ENCODE measurements around the gene RNU1-3.
"Not testable (repeated sequence)": the region's sequence is repeated elsewhere in the genome, so short reads cannot be mapped to it uniquely, and the experiment has no call there.

Gene RNU1-3

DNA sequence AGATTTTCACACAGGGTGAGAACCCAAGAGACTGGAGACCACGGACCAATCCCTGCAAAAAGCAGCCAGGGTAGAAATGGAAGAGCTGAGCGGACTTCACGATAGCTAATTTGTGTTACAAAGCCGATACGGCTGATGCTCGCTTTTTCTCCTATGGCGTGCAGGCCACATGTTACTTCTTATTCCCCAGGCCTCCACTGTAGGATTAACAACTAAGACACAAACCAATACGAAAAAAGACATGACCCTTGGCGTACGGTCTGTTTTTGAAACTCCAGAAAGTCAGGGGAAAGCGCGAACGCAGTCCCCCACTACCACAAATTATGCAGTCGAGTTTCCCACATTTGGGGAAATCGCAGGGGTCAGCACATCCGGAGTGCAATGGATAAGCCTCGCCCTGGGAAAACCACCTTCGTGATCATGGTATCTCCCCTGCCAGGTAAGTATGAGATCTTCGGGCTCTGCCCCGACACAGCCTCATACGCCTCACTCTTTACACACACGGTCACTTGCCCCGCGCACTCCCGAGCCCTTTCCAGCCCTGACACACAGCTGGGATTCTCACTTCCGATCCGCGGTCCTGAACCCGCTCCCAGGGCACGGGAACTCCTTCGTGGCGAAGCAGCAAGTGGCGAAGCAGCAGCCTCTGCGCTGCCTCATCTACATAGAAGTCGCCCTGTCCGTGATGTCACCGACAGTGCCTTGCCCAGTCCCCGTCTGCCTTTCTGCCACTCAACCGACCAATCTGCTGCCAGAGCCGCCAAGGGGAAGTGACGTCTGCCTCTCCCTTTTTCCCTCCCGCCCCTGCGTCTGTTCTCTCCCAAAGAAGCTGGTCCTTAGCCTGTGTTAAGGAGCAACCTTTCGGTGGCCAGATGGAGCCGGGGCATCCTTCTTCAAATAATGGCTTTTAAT lies at the start of gene RNU1-3:
Gene RNU1-3 (minus strand): TSS at position 447 of the 912 bp plus-strand sequence.
- in situ Hi-C loops (cut with MboI; ENCODE audit: low sequenced_read_pairs) = not testable (repeated sequence)

DNA sequence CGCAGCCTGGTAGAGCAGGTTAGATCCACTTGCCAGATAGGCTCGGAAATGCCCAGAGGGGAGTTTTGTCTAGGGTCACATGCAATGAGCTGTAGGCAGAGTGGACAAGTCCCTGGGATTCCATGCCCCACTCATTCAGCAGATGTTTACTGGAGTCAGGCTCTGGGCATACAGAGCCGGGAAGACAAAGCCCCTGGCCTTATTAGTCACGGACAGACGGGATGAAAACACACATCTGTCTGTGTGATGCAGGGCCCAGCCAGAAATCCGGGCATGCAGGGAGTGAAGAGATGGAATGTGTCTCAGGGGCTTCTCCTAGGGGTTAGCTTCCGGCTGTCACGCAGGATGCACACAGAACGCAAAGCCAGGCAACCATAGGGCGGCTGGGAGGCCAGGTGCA lies 46.7 kb upstream of the RNU1-3 start:
- in situ Hi-C loops (cut with MboI; ENCODE audit: low sequenced_read_pairs) = not testable (repeated sequence)

DNA sequence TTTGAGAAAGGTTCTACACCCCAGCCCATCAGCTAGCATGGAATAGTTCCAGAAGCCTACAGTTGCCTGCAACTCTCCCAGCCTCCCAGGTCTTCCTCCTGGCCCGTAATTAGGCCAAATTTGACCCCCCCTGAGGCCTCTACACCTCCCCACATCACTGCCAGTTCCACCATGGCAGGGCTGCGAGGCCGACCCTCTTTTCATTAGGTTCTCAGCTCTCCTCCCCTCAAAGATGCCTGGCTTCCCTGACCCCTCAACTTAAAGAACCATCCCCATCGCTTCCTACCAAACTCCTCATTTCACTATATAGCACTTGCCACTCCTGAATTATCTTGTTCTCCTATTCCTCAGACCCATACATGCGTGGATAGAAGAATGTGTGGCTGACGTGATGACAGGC lies 46.2 kb upstream of the RNU1-3 start:
- in situ Hi-C loops (cut with MboI; ENCODE audit: low sequenced_read_pairs) = not testable (repeated sequence)

DNA sequence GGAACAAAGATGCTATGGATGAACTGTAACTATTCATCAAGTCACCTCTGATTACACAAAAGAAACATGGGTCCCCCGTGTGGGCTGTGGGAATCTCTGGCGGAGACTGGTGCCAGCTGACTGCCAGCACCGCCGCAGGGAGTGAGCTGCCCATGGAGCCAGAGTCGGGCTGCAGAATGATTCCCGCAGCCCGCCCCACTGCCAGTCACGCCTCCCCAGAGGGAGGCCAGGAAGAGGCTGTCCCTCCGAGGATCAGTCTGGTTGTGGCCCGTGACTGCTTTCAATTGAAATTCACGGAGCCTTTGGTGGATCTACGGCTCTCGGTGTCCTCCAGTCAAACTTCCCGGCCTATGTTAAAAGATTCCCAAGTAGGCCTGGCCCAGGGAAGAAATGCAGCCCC lies 45.8 kb upstream of the RNU1-3 start:
- in situ Hi-C loops (cut with MboI; ENCODE audit: low sequenced_read_pairs) = not testable (repeated sequence)

DNA sequence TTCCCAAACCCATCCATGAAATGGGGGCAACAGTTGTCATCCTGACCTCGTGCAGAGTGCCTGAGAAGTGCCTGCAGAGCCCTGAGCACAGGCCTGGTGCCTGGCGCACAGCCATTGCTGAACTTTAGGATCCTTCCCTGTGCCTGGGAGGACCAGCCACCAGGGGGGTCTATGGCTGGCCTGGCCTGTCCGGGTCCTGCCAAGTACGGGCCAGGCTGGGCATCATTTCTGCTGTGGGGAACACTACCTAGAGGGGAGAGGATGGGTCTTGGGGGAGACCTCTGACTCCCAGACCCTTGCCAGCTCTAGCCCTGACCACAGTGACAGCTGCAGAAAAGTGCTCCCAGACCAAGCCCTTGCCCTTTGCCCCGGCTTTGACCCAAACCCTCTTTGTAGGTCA lies 45.4 kb upstream of the RNU1-3 start:
- in situ Hi-C loops (cut with MboI; ENCODE audit: low sequenced_read_pairs) = not testable (repeated sequence)

DNA sequence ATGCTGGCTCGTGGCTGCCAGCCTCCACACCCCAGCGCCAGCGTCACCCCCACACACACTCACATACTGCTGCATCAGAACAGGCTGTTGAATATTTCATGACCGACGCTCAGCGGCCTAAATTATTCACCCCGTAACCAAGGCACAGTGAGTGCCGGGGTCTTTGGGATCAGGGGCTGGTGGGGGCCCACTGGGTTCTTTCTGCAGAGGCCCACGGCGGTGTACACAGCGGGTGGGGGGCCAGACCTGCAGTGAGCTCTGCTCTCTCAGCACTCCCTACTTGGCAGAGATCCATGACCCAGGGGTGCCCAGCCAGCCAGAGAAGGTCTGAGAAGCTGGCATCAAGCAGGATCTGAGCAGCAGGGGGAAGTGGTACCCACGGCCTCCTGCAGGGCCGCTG lies 43.9 kb upstream of the RNU1-3 start:
- in situ Hi-C loops (cut with MboI; ENCODE audit: low sequenced_read_pairs) = not testable (repeated sequence)

DNA sequence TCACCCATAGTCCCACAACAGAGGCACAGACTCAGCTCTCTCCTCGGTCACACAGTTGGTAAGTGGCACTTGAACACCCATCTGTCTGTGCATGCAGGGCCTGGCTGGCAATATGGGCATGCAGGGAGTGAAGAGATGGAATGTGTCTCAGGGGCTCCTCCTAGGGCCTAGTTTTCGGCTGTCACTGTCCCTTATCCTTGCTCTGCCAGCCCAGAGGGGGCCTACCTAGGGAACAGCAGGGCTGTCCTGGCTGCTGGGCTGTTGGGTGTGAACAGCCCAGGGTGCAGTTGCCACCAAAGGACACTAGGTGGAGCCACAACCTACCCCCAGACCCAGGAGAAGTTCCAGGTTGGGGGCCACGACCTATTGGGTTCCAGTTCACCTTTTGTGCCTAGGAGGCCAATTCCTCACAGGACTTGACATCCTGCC lies 42.9 kb upstream of the RNU1-3 start:
- in situ Hi-C loops (cut with MboI; ENCODE audit: low sequenced_read_pairs) = not testable (repeated sequence)

DNA sequence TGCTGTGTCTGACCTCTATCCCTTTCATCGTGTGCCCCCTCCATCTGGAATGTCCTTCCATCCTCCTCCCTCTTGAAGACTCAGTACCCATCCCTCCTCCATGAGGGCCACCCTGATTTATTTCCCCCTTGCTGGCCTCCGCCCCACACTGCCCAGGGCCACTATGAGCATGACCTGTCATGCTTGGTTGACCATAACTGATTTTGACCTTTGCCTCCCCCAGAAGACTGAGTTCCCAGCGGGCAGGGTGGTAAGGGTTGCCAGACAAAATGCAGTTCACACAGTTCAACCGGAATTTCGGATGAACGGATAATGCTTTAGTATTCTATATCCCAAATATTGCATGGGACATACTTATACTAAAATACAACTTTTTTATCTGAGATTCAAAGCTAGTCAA lies 42.0 kb upstream of the RNU1-3 start:
- in situ Hi-C loops (cut with MboI; ENCODE audit: low sequenced_read_pairs) = not testable (repeated sequence)

DNA sequence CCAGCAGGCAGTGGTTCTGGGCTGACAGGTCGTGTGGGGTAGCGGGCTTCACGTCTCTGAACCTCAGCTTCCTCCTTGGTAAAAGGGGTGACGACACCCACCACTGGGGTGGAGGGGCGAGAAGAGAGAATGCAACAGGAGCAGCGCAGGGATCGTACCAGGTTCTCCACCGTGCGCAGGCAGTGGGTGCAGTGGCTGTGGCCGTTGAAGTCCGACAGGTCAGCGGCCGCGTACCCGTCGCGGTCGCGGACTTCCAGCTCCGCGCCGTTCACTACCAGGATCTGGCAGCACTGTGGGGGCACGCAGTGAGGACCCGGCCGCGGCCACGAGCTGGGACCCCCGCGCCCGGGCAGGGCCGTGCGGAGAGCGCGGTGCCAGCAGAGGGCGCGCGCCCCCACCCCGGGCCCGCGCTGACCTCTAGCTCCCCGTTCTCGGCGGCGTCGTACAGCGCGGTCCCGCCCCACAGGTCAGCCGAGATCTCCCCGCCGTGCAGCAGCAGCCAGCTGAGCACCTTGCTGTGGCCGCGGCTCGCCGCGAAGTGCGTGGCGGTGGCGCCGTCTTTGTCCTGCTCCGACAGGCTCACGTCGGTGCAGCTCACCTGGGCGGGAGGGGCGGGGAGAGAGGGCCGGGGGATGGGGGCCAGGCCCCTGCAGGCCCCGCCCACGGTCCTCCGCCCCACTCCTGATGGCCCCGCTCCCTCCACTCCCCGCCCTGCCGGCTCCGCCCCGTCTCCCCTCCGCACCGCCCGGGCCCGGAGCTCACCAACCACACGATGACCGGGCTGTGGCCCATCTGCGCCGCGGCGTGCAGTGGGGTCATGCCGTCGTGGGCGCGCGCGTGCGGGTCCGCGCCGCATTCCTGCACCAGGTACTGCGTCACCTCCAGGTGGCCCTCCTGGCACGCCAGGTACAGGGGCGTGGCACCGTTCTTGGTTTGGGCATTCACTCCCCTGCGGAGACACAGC lies 40.7 kb upstream of the RNU1-3 start:
- in situ Hi-C loops (cut with MboI; ENCODE audit: low sequenced_read_pairs) = not testable (repeated sequence)

DNA sequence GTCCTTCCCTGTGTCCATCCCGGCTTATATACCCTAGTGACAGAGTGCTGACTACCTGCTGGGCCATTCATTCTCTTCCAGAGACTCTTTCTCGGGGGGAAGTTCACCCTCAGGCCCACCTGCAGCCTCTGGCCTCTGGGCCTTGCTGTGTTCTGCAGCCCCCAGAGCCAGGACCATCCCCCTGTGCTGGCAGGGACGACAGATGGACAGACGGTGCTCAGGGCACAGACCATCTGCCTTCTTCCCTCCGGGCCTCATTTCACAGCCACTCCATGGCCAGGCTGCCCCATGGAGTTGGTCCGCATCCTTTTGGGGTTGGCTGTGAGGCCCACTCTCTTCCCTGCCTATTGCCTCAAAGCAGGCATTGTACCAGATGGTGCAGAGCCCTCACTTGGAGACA lies 39.6 kb upstream of the RNU1-3 start:
- in situ Hi-C loops (cut with MboI; ENCODE audit: low sequenced_read_pairs) = not testable (repeated sequence)

DNA sequence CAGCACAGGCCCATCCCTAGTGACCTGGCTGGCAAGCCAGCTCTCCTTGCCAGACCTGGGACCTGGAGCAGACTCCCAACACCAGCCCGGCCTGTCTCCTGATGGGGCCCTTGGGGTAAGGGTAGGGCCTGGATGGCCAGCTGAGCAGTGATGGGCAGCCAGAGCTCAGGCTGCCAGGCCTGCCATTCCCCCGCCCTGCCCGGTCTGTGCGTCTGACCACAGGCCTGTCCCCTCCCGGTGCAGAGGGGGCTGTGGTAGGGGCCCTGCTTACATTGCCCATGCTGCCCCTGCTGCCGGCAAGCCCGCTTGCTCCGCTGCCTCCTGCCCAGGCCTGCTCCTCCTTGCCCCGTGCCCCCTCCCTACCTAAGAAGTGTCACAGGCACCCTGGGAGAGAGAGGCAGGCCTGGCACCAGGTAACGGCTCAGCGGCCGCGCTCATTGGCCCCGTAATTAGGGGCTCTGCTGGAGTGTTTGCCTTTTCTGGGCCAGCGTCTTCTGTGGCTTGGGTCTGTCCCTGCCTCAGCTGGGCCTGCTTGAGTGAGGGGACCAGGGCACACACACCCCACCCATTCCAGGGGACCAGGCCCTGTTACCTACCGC lies 37.9 kb upstream of the RNU1-3 start:
- in situ Hi-C loops (cut with MboI; ENCODE audit: low sequenced_read_pairs) = not testable (repeated sequence)

DNA sequence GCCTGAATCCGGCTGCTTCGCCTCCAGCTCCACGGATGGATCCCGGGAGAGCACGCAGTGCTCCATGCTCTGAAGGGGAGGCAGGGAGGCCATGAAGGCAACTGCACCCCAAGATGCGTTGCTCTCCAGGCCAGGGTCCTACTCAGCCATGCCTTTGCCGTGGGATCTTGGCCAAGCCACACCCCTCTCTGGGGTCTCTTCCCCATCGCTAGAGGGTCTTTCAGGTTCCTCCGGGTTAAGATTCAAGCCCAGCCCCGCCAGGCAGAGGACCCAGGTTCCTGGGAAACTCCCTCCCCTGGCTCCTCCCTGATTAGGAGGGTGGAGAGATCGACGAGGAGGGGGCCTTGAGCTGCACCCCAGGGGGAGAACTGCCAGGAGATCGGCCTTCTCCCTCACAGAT lies 37.3 kb upstream of the RNU1-3 start:
- in situ Hi-C loops (cut with MboI; ENCODE audit: low sequenced_read_pairs) = not testable (repeated sequence)

DNA sequence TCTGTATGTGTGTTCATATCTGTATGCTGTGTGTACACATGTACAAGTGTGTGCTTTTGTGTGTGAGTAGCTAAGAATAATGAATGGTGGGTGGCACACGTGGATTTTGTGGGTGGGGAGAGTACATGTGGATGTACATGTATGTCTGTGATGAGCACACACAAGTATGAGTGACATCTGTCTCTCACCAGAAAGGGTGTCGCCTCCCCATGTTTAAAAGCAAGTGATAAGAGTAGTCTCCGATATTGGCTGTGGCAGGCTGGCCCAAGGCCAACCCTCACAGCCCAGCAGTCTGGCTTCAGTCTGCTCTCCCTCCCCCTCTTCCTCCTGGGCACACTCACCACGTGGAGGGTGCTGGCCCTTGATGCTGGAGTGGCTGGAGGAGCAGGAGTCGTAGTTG lies 36.9 kb upstream of the RNU1-3 start:
- in situ Hi-C loops (cut with MboI; ENCODE audit: low sequenced_read_pairs) = not testable (repeated sequence)

DNA sequence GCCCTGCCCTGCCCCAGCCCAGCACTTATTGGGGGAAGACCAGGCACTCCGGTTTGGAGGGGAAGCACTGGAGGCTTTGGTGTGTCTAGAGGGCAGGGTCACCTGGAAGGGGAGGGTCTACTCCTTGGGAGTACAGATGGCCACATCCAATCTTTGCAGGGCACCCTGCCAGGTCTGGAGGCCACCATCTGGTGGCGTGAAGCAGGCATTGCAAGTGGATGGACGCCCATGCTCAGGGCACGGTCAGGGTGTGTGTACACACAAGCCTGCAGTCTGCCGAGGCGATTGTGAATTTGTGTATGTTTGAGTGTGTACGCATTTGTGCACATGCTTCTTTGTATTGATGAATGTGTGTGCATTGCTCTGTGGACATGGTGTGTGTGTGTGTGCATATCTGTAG lies 36.4 kb upstream of the RNU1-3 start:
- in situ Hi-C loops (cut with MboI; ENCODE audit: low sequenced_read_pairs) = not testable (repeated sequence)

DNA sequence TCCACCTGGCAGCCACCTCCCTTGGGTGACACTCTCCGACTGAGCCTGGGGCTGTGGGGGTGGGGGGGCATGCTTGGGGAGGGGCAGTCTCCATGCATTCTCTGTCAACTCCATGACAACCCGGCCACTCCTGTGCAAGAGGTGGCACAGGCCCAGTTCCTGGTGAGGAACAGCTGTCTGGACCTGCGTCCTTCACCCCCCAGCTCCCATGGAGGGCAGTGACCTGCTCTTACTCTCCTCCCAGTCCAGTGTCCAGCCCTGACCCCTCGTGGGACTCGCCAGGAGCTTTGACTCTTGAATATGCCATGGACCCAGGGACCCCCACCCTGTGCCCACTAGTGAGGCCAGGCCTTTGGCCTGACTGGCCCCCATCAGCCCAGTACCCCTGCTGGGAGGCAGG lies 35.5 kb upstream of the RNU1-3 start:
- in situ Hi-C loops (cut with MboI; ENCODE audit: low sequenced_read_pairs) = not testable (repeated sequence)

DNA sequence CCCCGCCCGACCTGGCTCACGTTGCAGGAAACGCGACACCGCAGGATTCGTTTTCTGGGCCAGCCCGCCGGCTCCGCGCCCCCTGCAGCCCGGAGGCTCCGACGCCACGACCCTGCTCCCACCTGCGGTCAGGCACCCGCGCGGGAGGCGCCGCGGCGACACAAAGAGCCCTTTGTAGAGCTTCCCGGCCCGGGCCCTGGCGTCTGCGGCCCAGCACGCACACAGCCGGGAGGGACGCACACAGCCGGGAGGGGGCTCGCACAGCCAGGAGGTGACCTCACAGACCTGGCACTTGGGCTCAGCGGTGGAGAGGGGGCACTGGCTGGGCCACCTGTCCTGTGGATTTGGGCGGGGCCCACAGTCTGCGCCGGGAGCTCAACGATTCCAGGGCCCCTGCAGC lies 34.4 kb upstream of the RNU1-3 start:
- in situ Hi-C loops (cut with MboI; ENCODE audit: low sequenced_read_pairs) = not testable (repeated sequence)

DNA sequence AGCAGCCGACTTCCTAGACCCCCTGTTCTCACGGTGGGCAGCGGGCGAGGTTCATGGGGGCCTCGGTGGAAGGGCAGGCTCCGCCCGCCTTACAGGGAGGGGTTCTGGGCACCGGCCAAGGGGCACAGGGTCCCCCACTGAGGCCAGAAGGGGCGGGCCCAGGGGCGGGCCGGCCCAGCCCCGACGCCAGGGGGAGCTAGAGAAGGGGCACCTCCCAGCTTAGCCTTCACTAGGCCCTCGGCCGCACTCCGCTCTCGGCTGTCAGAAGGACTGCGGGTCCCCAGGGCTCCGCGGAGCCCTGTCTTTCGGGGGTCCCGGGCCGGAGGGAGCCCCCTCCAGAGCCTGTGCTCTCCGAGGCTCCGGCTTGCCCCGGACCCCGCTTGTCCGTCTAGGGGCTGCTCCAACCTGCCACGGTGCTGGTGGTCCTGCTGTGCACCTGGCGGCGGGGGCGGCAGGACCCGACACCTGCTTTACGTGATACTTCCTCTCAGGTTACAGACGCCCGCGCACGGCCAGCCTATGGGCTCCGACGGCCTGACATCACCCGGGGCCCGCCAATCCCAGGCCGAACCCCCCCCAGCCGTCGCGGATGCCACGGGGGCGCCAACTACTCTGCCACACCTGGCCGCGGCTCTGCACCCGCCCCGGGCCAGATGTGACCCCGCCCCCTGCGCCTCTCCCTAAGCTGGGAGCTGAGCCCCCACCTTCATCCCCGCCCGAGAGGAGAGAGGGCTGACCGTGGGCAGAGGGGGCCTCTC lies 33.6 kb upstream of the RNU1-3 start:
- in situ Hi-C loops (cut with MboI; ENCODE audit: low sequenced_read_pairs) = not testable (repeated sequence)

DNA sequence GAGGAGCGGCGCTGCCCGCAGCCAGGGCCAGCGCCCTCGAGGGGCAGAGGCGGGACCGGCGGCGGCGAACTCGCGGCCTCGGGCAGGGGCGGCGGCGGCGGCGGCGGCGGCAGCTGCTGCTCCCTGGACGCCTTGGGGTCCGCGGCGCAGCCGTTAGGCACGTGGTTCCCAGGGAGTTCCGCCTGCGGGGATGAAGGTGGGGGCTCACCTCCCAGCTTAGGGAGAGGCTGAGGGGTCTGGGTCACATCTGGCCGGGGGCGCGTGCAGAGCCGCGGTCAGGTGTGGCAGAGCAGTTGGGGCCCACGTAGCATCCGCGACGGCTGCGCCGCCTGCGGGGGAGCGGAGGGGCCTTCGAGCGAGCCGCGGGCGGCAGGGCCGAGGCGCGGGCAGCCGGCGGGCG lies 32.7 kb upstream of the RNU1-3 start:
- in situ Hi-C loops (cut with MboI; ENCODE audit: low sequenced_read_pairs) = not testable (repeated sequence)

DNA sequence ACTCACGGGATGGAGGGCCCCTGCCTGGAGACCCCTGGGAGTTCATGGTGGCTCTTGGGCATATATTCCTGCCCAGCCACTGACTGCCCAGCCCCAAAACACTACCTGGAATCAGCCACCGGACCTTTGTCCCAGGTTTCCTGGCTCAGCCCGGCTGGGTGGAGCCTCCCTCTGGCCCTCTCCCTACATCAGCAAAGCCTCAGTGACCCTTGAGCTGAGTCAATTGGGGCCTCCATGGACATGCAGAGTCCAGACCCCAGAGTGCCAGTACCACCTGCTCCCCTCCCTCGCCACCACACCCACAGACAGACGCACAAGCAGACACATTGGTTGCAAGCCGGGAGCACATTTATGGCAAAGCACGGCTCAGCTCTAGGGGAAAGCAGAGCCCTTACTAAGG lies 30.4 kb upstream of the RNU1-3 start:
- in situ Hi-C loops (cut with MboI; ENCODE audit: low sequenced_read_pairs) = not testable (repeated sequence)

DNA sequence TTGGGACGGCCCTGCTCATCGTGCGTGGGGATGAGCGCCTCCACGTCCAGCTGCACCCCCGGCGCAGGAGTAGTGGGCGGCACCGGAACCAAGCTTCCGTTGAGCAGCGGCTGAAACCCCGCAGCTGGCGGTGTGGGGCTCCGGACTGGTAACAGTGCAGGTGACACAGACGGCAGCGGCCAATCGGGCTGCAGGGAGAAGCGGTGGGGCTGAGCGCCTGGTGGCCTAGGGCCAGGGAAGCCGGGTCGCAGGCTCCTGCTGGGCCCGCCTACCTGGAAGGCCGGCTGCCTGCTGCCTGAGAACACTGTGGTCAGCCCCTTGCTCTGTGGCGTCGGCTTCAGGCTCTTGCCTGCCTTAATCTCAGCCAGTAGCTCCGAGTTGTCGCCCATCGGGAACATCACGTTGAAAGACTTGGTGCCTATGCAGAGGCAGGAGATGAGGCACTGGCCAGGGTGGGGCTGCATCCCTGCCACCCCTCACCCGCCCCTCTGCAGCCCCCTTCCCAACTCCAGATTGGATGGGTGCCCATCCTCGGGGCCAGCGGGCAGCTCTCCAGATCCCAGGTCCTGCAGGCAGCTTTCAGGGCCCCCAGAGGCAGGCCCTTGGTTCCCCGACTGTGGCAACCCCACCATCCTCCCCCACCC lies 29.9 kb upstream of the RNU1-3 start:
- in situ Hi-C loops (cut with MboI; ENCODE audit: low sequenced_read_pairs) = not testable (repeated sequence)

Data from HL-60/S4 treated with retinoic acid at 250 ng/mL for 4 days and 3 days (cell line).